Endothelial cell of umbilical vein (primary cell): ENCODE measurements around the gene CREB3L2. TPM values are rescaled to one million over a fixed set of nuclear protein-coding genes. Genes with fewer than 3 reads are reported as not detected.
A peak's percentile ranks its signal among the peaks of the same experiment; 100 is the strongest.

Experiments used
- BruUV-seq: library from RNA; stranded (reverse); fragments of 400-500 nt; replicated peaks from 2 replicates; lab custom pipeline; 2021; lab: Mats Ljungman, UMichigan
- CTCF ChIA-PET: fragments of 300-600, 350-600 bp; sonication (Branson Sonifier 250); formaldehyde crosslinking; loops from one replicate; lab custom pipeline; 2021; ENCODE audit warnings: antibody characterized with exemption, inconsistent platforms; lab: Charles Lee
- POLR2A ChIA-PET: fragments of 300-600, 350-600 bp; sonication (Branson Sonifier 250); formaldehyde crosslinking; loops from one replicate; lab custom pipeline; 2021; ENCODE audit warnings: antibody characterized with exemption, inconsistent platforms; lab: Charles Lee
- DNase-seq: peaks from one replicate; pipeline ENCODE4 v3.0.0-alpha.2; 2011; ENCODE audit warnings: low read depth, low spot score
- FAIRE-seq: peaks from 2 replicates; lab custom pipeline; 2011; peaks lifted over from hg19 to GRCh38; lab: Jason Lieb, UNC
- H2AFZ ChIP-seq: 2 replicates; pipeline ENCODE4 v1.6.0; 2012; ENCODE audit warnings: low read depth, low read length, control low read depth, inconsistent platforms
- H3K27ac ChIP-seq: 2 replicates; pipeline ENCODE4 v1.5.1; 2011; ENCODE audit warnings: low read depth, mild to moderate bottlenecking, control low read depth, low read length, moderate library complexity; ENCODE audit not compliant: insufficient read depth
- H3K27me3 ChIP-seq, 2 experiments: 2 replicates each; pipeline versions ENCODE4 v1.6.0 to v1.6.1; 2011; ENCODE audit warnings: low read length in 2 of 2, mixed read lengths in 1 of 2; ENCODE audit not compliant: control insufficient read depth in 2 of 2, insufficient read depth in 2 of 2
- H3K36me3 ChIP-seq, 2 experiments: 2 replicates in 1 of 2; 3 replicates in 1 of 2; pipeline ENCODE4 v1.5.1; 2011; ENCODE audit warnings: low read length in 2 of 2, mild to moderate bottlenecking in 1 of 2, moderate library complexity in 1 of 2; ENCODE audit not compliant: control insufficient read depth in 2 of 2, insufficient read depth in 2 of 2; ENCODE audit errors: extremely low read depth in 1 of 2
- H3K4me1 ChIP-seq: 3 replicates; pipeline ENCODE4 v1.5.1; 2011; ENCODE audit warnings: mild to moderate bottlenecking, low read length; ENCODE audit not compliant: control insufficient read depth, insufficient read depth; ENCODE audit errors: extremely low read depth
- H3K4me2 ChIP-seq: 2 replicates; pipeline ENCODE4 v1.6.1; 2011; ENCODE audit warnings: low read length, control low read depth, mixed read lengths; ENCODE audit not compliant: insufficient read depth
- H3K4me3 ChIP-seq, 3 experiments: fragments of 200-600 bp in 1 of 3; sonication (generic), shearing (Covaris generic) in 1 of 3; replicated peaks in 1 of 3; 2 replicates each; pipeline ENCODE4 v1.5.1; 2011 to 2016; ENCODE audit warnings: control low read depth in 3 of 3, low read length in 3 of 3, mild to moderate bottlenecking in 2 of 3, inconsistent platforms in 1 of 3, low read depth in 1 of 3, moderate library complexity in 1 of 3; ENCODE audit not compliant: insufficient read depth in 1 of 3
- H3K79me2 ChIP-seq: 2 replicates; pipeline ENCODE4 v1.6.0; 2012; ENCODE audit warnings: low read length, inconsistent platforms; ENCODE audit not compliant: control insufficient read depth, insufficient read depth
- H3K9ac ChIP-seq: replicated peaks from 2 replicates; pipeline ENCODE3; 2011; ENCODE audit warnings: low read length, control low read depth; ENCODE audit not compliant: insufficient read depth; ENCODE audit errors: extremely low read depth
- H3K9me1 ChIP-seq: replicated peaks from 3 replicates; pipeline ENCODE4 v1.6.0; 2011; ENCODE audit warnings: mild to moderate bottlenecking, low read length; ENCODE audit not compliant: control insufficient read depth, insufficient read depth; ENCODE audit errors: extremely low read depth
- H3K9me3 ChIP-seq: replicated peaks from 2 replicates; pipeline ENCODE4 v1.5.1; 2012; ENCODE audit warnings: low read length, inconsistent platforms; ENCODE audit not compliant: control insufficient read depth, insufficient read depth
- H4K20me1 ChIP-seq: replicated peaks from 2 replicates; pipeline ENCODE3; 2011; ENCODE audit warnings: mild to moderate bottlenecking, low read length; ENCODE audit not compliant: control insufficient read depth, insufficient read depth; ENCODE audit errors: extremely low read depth
- CTCF ChIP-seq, 2 donors: IDR thresholded peaks; 1 replicate in 1 of 2; 2 replicates in 1 of 2; pipeline ENCODE4 v1.5.1; 2011; ENCODE audit warnings: low read length in 2 of 2, mild to moderate bottlenecking in 2 of 2, moderate library complexity in 2 of 2, control low read depth in 1 of 2, inconsistent platforms in 1 of 2, low read depth in 1 of 2; ENCODE audit not compliant: insufficient read depth in 1 of 2; ENCODE audit errors: extremely low read depth in 1 of 2
- EZH2 ChIP-seq: IDR thresholded peaks from 2 replicates; pipeline ENCODE4 v1.6.1; 2012; ENCODE audit warnings: borderline replicate concordance, low read depth, mild to moderate bottlenecking, moderate library complexity, low read length, inconsistent platforms; ENCODE audit not compliant: severe bottlenecking
- FOS ChIP-seq: IDR thresholded peaks from 2 replicates; pipeline ENCODE4 v1.6.1; 2011; ENCODE audit warnings: mild to moderate bottlenecking, low read length, moderate library complexity, borderline replicate concordance; ENCODE audit not compliant: insufficient read depth
- GATA2 ChIP-seq: IDR thresholded peaks from 2 replicates; pipeline ENCODE4 v1.7.0; 2011; ENCODE audit warnings: low read depth, mild to moderate bottlenecking, moderate library complexity, mixed read lengths, low read length; ENCODE audit not compliant: insufficient read length, insufficient read depth
- JUN ChIP-seq: IDR thresholded peaks from 2 replicates; pipeline ENCODE4 v1.6.1; 2011; ENCODE audit warnings: borderline replicate concordance, low read depth; ENCODE audit not compliant: insufficient read length, insufficient read depth
- MYC ChIP-seq: IDR thresholded peaks from one replicate; pipeline ENCODE4 v1.6.1; 2011; ENCODE audit warnings: mild to moderate bottlenecking, low read depth, low read length
- POLR2A ChIP-seq: IDR thresholded peaks from 2 replicates; pipeline ENCODE4 v1.6.1; 2012; ENCODE audit warnings: low read depth, mild to moderate bottlenecking, control low read depth, low read length
- POLR2AphosphoS5 ChIP-seq: IDR thresholded peaks from 2 replicates; pipeline ENCODE4 v1.6.1; 2012; ENCODE audit warnings: low read depth, mild to moderate bottlenecking, control low read depth, low read length, moderate library complexity; ENCODE audit not compliant: insufficient read depth
- dilution Hi-C: fragments of 300-500 bp; cut with MboI; formaldehyde crosslinking; loops from one replicate; pipeline ENCODE4 v1.15.0; 2019; ENCODE audit warnings: low sequenced_read_pairs; ENCODE audit not compliant: extremely low pct_ligation_motif_present
- intact Hi-C: fragments of 100-400 bp; cut with micrococcal nuclease; formaldehyde crosslinking; loops from one replicate; pipeline ENCODE4 v1.10.0; 2022
- polyA plus RNA-seq, 4 experiments: library from polyadenylated mRNA; depleted of rRNA in 3 of 4; stranded (reverse) in 3 of 4; unstranded in 1 of 4; fragments of >200 nt; gene quantifications; 2 replicates each; pipeline versions ENCODE4 v1.2.1 to v1.2.3, GENCODE V29; 2011 to 2012; ENCODE audit warnings: missing spikeins in 1 of 4
- total RNA-seq: library from RNA; stranded (reverse); gene quantifications from 2 replicates; pipeline ENCODE4 v1.2.3, GENCODE V29; 2021
- TF ChIP-seq, protein P1 (sequence below): IDR thresholded peaks from 2 replicates; pipeline ENCODE4 v1.6.1; 2011; ENCODE audit not compliant: insufficient read depth, insufficient read length

The CREB3L2 gene
- total and polyA plus RNA-seq, 2 donors (not counting 3 experiments of a cell fraction or from before 2014, with no cell fraction given), result 32.1 to 93.4 TPM

GRCh38 chr7:137882806-137883205 lies 119.1 kb downstream of the CREB3L2 start:
- dilution Hi-C loops, result no loop called here
- H4K20me1 ChIP-seq, result no peaks in the 10 kb centered on the region
- no peak overlapping the region for H2AFZ ChIP-seq
- no peaks in the 10 kb centered on the region for H3K27me3 ChIP-seq
- TF ChIP-seq JUN (no peak), CTCF (IDR thresholded peaks at IDR 0.05; ENCODE audit: extremely low read depth in 1 of 2, insufficient read depth in 1 of 2, low read depth in 1 of 2, low read length in 2 of 2) (no peak), FOS (no peak), GATA2 (no peak), MYC (no peak), POLR2A (no peak), EZH2 (no peak), POLR2AphosphoS5 (no peak)
- TF ChIP-seq, protein P1, sequence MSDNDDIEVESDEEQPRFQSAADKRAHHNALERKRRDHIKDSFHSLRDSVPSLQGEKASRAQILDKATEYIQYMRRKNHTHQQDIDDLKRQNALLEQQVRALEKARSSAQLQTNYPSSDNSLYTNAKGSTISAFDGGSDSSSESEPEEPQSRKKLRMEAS, result no peak
- no peak overlapping the region for H3K4me2 ChIP-seq
- peaks cover 14 to 42% of the 10 kb centered on the region in 2 experiments for H3K36me3 ChIP-seq
- no TSS peak for BruUV-seq
- H3K4me1 ChIP-seq, result peaks cover 8% of the 10 kb centered on the region
- H3K9ac ChIP-seq, result no peak overlapping the region
- H3K79me2 ChIP-seq, result no peaks in the 10 kb centered on the region
- no peak for FAIRE-seq
- DNase-seq, result peak; percentile 10
- CTCF ChIA-PET, result interaction anchor here (0.7 to 6.3 kb wide), 8 partner anchors 13 to 256 kb away, joined by 3 to 31 read pairs (median 4); no protein-coding TSS in a partner anchor
- POLR2A ChIA-PET, result no interaction called here
- no peaks in the 10 kb centered on the region for H3K9me1 ChIP-seq
- H3K9me3 ChIP-seq, result no peaks in the 10 kb centered on the region
- H3K4me3 ChIP-seq, result no peak overlapping the region
- intact Hi-C loops, result no loop called here
- peak overlapping the region; percentile 5 for H3K27ac ChIP-seq
